ENCODE results near the gene PCIF1.

Gene PCIF1

GRCh38 chr20:45948742-45949541, 14.5 kb downstream of the PCIF1 start:
- no peak for DNase-seq (ENCODE audit: low read depth, low spot score)
- TF ChIP-seq, protein P1, sequence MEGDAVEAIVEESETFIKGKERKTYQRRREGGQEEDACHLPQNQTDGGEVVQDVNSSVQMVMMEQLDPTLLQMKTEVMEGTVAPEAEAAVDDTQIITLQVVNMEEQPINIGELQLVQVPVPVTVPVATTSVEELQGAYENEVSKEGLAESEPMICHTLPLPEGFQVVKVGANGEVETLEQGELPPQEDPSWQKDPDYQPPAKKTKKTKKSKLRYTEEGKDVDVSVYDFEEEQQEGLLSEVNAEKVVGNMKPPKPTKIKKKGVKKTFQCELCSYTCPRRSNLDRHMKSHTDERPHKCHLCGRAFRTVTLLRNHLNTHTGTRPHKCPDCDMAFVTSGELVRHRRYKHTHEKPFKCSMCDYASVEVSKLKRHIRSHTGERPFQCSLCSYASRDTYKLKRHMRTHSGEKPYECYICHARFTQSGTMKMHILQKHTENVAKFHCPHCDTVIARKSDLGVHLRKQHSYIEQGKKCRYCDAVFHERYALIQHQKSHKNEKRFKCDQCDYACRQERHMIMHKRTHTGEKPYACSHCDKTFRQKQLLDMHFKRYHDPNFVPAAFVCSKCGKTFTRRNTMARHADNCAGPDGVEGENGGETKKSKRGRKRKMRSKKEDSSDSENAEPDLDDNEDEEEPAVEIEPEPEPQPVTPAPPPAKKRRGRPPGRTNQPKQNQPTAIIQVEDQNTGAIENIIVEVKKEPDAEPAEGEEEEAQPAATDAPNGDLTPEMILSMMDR (IDR thresholded peaks at IDR 0.05; ENCODE audit: insufficient read depth, low read length, missing control alignments): no peak
- H3K4me3 ChIP-seq (ENCODE audit: low read depth, low read length): no peak overlapping the region
- ChIA-PET POLR2A (interaction anchor here (0.9 to 2.5 kb wide), 3 partner anchors 11 to 20 kb away, joined by 3 to 14 read pairs (median 4); partner anchors contain the start of gene PCIF1), CTCF (interaction anchor here (1.6 to 10.1 kb wide), 3 partner anchors 11 to 150 kb away, joined by 5 to 82 read pairs (median 7); no protein-coding TSS in a partner anchor)

- TF ChIP-seq, protein P1 (IDR thresholded peaks at IDR 0.05; ENCODE audit: insufficient read depth, low read length, missing control alignments): no peak
- DNase-seq (ENCODE audit: low read depth, low spot score): no peak
- POLR2A ChIA-PET: interaction anchor here (1.3 to 2.5 kb wide), 2 partner anchors 15 to 19 kb away, joined by 3 to 14 read pairs; partner anchors contain the start of gene PCIF1
- no peak overlapping the region for H3K4me3 ChIP-seq (ENCODE audit: low read depth, low read length)
- CTCF ChIA-PET: interaction anchor here (1.6 to 10.1 kb wide), 3 partner anchors 12 to 151 kb away, joined by 5 to 82 read pairs (median 7); no protein-coding TSS in a partner anchor
These were observed 15.3 kb downstream of the PCIF1 start for GRCh38 chr20:45949542-45950329.

GRCh38 chr20:45950330-45950646, 15.8 kb downstream of the PCIF1 start:
- no peak overlapping the region for H3K4me3 ChIP-seq (ENCODE audit: low read depth, low read length)
- ChIA-PET POLR2A (interaction anchor here (1.3 kb wide), 1 partner anchor 19 kb away, joined by 3 read pairs; no protein-coding TSS in a partner anchor), CTCF (interaction anchor here (1.8 to 10.1 kb wide), 2 partner anchors 20 to 151 kb away, joined by 5 to 82 read pairs; no protein-coding TSS in a partner anchor)
- no peak for DNase-seq (ENCODE audit: low read depth, low spot score)
- TF ChIP-seq, protein P1 (IDR thresholded peaks at IDR 0.05; ENCODE audit: insufficient read depth, low read length, missing control alignments): no peak

DNA sequence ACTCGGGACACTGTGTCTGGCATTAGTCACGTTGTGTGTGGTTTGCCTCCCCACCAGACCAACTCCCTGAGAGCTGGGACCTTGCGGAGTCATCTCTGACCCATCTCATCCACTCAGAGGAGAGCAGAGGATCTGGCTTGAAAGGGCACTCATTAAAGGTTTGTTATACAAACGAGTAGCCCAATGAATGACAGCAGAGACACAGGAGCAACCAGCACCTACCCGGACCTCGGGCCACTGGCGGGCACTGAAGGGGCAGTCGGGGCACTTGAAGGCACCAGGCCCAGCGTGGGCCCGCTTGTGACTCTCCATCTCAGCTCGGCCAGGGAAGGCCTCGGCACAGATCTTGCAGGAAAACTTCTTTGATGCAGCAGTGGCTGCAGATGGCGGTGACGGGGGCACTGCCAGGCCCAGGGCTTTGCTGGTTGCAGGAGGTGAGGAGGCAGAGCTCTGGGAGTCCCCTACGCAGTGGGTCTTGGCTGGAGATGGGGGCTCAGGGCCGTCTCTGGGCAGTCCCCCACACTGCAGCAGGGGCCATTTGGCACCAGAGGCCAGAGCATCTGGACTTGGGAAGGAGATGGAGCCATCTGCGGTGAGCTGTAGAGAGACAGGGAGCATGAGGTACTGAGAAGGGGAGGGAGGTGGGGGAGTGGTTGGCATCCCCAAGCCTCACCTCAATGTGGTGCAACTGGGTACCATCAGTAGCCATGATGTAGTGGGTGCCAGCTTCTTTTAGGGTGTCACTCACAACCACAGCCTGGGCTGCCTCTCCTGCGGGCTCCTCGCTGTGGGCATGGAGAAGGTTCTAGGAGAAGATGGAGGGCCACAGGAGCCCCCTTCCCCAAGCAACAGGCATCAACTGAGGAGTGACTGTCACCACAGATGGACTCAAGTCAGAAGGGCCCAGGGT, 17.7 kb downstream of the PCIF1 start:
- DNase-seq (ENCODE audit: low read depth, low spot score): no peak
- ChIA-PET CTCF (interaction anchor here (0.9 to 10.1 kb wide), 7 partner anchors 7 to 62 kb away, joined by 3 to 82 read pairs (median 4); no protein-coding TSS in a partner anchor), POLR2A (interaction anchor here (0.7 kb wide), 1 partner anchor 15 kb away, joined by 3 read pairs; no protein-coding TSS in a partner anchor)
- TF ChIP-seq, protein P1 (IDR thresholded peaks at IDR 0.05; ENCODE audit: insufficient read depth, low read length, missing control alignments): no peak
- no peak overlapping the region for H3K4me3 ChIP-seq (ENCODE audit: low read depth, low read length)

- ChIA-PET POLR2A (no interaction called here), CTCF (interaction anchor here (1.0 to 10.1 kb wide), 7 partner anchors 8 to 153 kb away, joined by 3 to 82 read pairs (median 4); no protein-coding TSS in a partner anchor)
- no peak for DNase-seq (ENCODE audit: low read depth, low spot score)
- no peak overlapping the region for H3K4me3 ChIP-seq (ENCODE audit: low read depth, low read length)
- TF ChIP-seq, protein P1 (IDR thresholded peaks at IDR 0.05; ENCODE audit: insufficient read depth, low read length, missing control alignments): no peak
These were observed 18.4 kb downstream of the PCIF1 start for GRCh38 chr20:45952861-45953260.
